ENCODE measurements around the gene CLCN4.

CLCN4 gene

DNA sequence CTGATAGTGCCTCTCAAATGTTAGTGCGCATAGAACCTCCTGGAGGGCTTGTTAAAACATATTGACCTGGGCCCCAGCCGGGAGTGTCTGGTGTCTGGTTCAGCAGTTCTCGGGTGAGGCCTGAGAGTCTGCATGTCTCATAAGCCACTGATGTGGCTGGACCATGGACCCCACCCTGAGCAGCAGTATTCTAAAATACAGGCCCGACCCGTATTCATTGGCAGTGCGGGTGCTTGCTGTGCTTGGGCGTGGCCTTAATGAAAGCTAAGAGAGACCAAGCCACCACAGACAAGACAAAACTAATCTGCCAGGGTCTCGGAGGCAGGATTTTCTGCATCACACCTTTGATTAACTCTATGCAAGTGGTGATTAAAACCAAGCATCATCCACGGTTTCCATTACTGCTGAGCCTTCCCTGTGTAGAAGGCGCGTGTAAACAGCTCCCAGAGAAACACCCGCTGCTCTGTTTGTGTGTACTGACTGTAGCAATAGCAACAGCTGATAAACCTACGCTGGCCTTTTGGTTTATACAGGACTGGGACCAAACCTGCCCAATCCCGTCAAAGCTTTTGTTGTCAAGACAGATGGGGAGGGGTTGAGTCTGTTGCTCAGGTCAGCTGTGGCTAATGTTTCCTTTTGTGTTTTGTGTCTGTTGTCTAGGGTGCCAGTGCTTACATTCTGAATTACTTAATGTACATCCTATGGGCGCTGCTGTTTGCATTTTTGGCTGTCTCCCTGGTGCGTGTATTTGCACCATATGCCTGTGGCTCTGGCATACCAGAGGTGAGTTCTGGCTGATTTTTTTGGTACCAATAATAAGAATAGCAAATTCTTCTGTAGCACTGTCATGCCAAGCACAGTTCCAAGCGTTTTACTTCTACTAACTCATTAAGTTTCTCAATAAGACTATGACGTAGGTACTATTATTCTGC is 40.8 kb downstream of the CLCN4 start:
- no peak for DNase-seq (ENCODE audit: low read depth)

DNA sequence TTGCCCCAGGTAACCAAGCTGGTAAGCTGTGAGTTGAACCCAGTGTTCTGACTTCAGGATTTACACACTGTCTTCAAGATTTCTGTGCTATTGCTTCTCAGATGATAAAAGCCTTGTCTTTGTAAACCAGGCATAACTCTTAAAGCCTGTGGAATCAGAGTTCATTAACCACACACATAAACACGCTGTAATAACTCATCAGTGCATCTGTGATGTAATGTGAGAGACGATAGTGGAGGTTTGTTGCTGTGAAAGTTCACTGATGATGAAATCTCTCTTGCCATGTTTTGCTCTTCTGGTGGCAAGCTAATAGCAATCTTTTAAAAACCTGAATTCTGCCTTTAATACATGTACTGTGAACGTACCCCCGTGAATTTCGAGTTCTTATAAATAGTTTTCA is 41.5 kb downstream of the CLCN4 start:
- no peak for DNase-seq (ENCODE audit: low read depth)

DNA sequence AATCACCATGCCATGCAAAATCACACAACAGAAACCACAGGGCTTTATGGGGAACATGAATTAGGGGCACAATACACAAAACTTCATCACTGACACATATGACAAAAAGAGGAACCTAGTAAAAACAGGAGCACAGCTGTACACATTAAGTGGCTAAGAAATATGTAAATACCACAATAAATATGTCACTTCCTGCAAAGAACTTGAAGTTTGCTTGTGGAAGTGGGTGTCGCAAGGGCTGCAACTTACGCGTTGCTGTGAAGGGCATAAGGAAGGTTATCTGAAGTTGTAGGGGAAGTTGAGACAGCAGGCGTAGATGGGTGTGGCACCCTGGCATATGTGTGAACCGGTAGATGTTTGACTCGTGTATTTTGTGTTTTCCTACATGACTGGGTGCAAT is 42.4 kb downstream of the CLCN4 start:
- DNase-seq (ENCODE audit: low read depth), result no peak

DNA sequence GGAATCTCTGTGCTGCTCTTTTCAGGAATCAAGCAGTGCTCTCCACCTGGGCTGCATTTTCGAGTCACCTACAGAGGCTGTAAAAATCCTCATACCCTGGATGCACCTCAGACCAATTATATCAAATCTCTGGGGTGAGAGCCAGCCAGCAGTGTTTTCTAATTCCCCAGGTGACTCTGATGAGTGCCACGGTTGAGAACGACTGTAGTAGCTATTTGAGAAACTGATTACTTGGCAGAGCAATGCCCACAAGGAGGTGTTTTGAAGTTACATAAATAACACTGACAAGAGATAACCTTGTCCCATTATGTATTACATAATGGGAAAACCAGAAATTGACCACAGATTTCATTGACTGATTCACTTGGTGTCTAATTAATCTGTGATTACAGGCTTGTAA is 46.8 kb downstream of the CLCN4 start:
- DNase-seq (ENCODE audit: low read depth), result no peak

DNA sequence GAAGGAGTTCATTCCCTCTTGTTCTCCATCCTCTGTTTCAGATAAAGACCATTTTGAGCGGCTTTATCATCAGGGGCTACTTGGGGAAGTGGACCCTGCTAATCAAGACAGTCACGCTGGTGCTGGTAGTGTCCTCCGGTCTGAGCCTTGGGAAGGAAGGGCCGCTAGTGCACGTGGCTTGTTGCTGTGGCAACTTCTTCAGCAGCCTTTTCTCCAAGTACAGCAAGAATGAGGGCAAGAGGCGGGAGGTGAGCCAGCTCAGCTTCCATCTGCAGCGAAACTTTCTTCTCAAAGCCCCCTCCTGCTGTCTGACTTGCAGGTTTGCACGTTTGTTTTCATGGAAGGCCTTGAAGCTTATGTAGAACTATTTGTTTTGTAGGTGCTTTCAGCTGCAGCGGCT is 49.5 kb downstream of the CLCN4 start:
- DNase-seq (ENCODE audit: low read depth), result no peak

DNA sequence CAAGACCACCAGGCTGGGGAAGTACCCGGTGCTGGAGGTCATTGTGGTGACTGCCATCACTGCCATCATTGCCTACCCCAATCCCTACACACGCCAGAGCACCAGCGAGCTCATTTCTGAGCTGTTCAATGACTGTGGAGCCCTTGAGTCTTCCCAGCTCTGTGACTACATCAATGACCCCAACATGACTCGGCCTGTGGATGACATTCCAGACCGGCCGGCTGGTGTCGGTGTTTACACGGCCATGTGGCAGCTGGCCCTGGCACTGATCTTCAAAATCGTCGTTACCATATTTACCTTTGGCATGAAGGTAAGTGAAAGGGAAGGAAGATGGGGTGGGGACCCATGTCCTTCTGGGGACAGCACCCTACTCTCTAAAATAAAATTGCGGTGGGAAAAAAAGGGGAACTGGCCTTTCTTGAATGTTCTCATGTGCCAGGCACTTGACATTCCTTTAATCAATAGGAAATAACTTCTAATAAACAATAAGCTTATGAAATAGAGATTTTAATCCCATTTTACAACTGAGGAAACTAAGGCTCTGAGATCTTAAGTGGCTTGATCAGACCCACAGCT is 51.6 kb downstream of the CLCN4 start:
- no peak for DNase-seq (ENCODE audit: low read depth)

DNA sequence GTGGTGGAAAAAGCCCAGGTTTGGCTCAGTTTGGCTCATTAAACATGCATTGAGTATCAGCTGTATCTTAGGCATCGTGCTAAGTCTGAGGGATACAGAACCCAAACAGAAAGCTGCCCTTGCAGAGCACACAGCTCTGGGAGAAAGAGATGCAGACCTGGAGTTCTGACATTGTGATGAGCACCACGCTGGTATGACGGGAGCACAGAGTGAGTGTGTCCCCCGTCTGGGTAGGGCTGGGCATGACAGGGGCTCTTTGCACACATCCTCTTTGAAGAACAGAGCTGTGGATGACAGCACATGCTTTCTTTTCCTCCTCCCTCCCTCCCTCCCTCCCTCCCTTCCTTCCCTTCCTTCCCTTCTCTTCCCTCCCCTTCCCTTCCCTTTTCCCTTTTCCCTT is 52.2 kb downstream of the CLCN4 start:
- no peak for DNase-seq (ENCODE audit: low read depth)

DNA sequence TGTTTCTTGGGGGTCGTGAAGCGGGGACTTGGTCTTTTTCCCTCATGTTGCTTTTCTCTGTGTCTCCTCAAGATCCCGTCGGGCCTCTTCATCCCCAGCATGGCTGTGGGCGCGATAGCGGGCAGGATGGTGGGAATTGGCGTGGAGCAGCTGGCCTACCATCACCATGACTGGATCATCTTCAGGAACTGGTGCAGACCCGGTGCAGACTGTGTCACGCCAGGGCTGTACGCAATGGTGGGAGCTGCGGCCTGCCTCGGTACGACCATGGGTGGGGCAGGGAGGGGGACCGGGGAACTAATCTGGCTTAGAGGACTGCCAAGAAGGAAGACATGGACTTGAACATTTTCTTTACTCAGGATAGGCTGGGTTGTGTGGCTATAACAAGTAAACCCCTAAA is 55.6 kb downstream of the CLCN4 start:
- no peak for DNase-seq (ENCODE audit: low read depth)

DNA sequence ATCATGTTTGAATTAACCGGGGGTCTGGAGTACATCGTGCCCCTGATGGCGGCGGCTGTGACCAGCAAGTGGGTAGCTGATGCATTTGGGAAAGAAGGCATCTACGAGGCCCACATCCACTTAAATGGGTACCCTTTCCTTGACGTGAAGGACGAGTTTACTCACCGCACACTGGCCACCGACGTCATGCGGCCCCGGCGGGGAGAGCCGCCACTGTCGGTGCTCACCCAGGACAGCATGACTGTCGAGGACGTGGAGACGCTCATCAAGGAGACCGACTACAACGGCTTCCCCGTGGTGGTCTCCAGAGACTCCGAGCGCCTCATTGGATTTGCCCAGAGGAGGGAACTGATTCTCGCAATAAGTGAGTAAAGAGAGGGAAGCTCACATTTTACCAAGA is 56.9 kb downstream of the CLCN4 start:
- DNase-seq (ENCODE audit: low read depth), result no peak

DNA sequence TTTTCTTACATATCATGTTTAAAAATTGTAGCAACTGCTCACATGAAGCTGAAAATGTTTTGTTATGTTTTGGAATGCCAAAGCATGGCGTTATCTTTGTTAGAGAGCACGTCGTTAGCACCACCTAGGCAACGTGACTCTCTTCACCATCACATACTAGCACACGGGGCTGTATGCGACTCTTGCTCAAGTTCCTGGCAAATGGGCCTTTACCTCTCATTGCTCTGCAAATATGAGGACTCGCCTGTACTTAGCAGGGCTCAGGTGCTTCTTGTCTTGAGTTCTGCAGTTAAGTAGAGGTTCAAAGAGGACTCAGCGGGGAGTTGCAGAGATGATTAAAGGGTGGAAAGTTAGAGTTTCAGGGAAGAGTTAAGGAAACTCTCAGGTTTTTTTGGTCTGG is 59.4 kb downstream of the CLCN4 start:
- DNase-seq (ENCODE audit: low read depth), result no peak

DNA sequence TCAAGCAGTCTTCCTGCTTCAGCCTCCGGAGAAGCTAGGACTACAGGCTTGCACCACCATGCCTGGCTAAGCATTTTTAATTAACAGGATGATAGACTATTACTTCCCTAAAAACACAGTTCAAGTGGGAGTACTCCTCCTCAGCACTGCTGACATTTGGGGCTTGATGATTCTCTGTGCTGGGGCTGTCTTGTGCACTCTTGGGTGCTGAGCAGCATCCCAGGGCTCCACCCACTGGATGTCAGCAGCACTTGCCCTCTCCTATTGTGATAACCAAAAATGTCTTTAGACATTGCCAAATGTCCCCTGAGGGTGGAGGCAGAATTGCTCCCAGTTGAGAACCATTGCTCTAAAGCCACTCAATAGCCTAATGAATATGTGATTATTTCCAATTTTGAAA is 60.4 kb downstream of the CLCN4 start:
- no peak for DNase-seq (ENCODE audit: low read depth)

DNA sequence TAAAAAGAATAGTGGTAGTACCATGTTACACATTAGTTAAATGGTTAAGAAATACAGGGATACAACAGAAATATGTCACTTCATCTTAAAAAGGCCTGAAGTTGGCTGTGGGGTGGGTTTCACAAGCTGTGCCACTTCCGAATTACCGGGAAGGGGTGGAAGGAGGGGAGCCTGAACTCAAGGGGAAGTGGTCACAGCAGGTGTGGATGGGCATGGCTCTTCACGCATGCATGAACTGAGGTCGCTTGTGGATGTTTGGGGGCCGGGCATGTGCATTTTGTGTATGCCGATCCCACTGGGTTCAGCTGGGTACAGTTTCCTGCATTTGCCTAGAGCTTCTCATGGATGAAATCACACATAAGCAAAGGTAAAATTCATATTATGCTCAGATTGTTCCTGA is 64.9 kb downstream of the CLCN4 start:
- DNase-seq (ENCODE audit: low read depth), result no peak

DNA sequence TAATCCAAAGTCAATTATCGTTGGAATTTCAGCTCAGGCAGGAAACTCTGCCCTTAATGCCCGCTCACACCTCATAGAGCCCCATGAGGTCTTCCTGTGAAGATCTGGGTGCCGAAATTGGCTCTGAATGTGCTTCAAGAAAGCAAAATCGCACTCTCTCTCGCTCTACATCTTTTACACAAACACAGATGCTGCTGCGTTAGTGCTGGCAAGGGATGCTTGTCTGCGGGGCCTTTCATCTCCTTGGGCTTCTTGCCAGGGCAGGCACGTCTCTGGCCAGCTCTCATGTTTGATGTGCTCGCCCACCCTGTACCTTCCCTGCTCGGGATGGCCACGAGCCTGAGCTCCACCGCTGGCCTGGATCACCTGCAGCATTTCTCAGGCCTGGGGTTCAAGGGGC is 66.5 kb downstream of the CLCN4 start:
- DNase-seq (ENCODE audit: low read depth), result no peak

DNA sequence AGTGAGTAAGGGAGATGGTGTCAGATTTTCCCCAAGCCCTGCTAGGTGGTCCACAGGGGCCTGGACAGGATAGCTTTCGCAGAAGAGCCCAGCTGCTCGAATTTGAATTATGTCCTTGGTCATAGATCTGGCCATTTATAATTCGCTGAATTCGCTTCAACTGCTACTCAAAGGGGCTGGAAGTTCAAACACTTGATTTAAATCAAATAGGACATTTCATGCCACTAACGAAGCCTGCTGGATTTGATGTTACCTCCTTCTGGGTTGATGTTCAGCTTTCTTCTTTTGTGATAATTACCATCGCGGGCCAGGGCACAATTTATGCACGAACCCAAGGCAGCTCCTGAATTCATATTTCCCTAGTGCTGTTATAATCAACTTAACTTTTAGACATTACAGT is 67.0 kb downstream of the CLCN4 start:
- DNase-seq (ENCODE audit: low read depth), result no peak

DNA sequence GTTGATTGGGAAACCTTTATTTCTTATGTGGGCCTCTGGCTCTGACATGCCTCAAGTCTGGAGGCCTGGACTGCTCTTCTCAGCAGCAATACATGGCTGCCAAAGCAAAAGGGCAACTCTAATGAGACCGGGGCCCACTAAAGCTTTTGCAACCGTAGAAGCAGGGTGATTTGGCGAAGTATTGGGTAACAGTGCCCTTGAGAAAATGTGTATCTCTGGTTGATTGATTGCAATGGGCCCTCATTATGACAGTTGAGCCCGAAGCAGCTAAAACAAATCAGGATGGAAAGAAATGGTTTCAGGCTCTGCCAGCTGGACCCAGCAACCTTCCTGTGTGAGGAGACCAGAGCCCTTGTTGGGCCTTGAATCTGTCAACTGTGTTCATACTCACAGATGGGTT is 73.4 kb downstream of the CLCN4 start:
- no peak for DNase-seq (ENCODE audit: low read depth)

DNA sequence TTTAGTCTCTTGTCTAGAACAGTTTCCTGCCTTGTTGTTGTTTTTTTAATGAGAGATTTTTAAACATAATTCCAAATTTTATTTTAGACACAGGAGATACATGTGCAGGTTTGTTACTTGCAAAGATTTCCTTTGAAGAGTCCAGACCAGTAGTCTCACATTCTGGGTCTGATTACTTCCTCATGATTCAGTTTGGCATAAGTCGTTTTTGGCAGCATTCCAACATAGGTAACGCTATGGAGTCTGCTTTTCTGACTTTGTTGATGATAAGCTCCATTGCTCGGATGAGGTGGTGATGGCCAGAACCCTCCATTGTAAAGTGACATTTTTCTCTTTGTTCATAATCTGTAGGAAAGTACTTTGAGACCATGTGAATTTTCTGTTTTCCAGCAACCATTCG is 74.7 kb downstream of the CLCN4 start:
- no peak for DNase-seq (ENCODE audit: low read depth)

DNA sequence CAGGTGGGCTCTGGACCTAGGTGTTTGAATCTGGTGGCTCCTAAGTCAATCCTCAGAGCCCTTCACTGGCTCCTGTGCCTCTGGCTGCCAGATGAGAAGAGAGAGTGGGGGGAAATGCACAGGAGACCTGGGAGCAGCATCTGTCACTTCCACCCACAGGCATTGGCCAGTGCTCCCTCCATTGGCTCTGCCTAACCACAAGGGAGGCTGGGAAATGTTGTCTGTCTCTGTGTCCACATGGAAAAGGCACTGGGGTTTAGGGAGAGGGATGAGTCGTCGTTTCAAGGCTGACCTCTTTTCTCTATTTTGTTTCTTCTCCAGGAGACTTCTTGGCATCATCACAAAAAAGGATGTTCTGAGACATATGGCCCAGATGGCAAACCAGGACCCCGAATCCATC is 76.4 kb downstream of the CLCN4 start:
- no peak for DNase-seq (ENCODE audit: low read depth)

DNA sequence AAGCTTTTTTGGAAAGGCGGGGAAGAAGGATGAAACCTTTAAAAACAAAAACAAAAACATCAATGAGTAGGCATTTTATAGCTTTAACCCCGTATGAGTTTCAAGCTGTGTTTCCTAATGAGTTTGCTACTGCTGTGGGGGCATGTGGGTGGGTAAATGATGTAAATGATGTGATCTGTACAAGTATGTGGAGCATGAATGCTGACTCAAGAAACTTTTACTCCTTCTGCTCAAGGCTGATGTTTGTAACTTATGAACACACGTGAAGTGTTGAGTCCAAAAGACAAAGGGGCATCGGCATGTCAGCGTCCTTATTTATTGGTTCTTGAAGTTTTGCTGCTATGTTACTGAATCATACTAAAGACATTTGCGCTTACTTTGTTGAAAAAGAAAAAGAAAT is 76.9 kb downstream of the CLCN4 start:
- DNase-seq (ENCODE audit: low read depth), result no peak

DNA sequence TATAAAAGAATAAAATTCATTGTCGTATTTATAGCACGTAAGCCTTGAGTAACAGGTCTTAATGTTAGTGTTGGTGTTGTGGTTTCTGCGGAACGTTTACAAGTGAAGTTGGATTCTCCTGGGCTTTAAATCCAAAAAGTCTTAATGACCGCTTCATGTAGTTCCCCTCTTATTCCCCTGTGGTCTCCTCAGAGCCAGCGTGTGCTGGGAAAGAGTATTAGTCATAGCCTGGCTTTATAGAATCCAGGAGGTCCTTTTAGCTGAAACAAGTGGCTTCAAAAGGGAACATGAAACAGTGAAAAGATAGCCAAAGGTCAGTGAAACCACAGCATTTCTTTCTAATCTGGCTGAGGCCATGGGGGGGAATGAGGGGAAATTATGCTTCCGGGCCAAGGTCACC is 79.1 kb downstream of the CLCN4 start:
- DNase-seq (ENCODE audit: low read depth), result no peak

DNA sequence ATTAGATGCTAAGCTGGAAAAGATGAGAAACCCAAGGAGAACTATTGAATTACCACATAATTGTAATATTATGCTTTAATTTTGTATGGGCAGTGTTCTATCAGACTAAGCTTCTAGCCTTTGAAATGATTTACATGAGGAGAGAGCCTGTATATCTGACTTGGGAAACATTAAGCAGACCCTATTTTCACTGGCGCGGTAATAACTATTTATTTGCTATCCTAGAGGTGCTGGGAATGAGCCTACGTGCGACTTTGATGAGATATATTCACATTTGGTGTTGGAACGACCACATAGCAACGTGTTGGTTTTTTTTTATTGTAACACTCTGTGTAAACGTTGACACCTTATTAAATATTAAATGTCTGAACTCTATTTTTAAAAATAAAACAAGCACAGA is 80.5 kb downstream of the CLCN4 start:
- no peak for DNase-seq (ENCODE audit: low read depth)

DNA sequence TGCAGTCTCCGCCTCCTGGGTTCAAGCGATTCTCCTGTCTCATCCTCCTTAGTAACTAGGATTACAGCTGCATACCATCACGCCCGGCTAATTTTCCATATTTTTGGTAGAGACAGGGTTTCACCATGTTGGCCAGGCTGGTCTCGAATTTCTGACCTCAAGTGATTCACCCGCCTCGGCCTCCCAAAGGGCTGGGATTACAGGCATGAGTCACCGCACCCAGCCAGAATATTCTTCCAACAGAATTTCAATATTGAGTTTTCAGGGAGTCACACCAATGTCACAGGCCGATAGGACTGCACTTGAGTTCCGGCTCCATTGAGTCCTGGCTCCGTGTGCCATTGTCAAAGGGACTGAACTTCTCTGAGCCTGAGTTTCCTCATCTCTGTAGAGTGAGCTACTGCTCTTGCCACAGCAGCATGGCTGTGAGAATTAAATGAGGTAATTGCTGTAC is 82.9 kb downstream of the CLCN4 start:
- no peak for DNase-seq (ENCODE audit: low read depth)

DNA sequence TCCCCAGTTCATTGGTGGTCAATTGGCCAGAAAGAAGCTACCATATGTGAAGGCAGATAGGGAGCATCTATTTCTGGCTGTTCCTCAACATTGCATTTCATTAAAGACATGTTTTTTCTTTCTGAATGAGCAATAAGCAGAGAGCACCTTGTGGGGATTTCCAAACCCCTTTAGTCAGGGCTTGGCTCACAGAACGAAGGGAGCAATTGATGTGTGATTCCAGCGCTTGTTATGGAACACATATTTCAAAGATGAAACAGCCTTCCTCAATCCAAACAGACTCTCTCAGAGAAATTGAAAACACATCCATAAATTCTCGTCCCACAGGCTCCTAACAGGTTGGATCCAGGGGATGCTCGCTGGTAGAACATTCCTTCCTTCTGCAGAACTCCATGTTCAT is 84.1 kb downstream of the CLCN4 start:
- DNase-seq (ENCODE audit: low read depth), result no peak

DNA sequence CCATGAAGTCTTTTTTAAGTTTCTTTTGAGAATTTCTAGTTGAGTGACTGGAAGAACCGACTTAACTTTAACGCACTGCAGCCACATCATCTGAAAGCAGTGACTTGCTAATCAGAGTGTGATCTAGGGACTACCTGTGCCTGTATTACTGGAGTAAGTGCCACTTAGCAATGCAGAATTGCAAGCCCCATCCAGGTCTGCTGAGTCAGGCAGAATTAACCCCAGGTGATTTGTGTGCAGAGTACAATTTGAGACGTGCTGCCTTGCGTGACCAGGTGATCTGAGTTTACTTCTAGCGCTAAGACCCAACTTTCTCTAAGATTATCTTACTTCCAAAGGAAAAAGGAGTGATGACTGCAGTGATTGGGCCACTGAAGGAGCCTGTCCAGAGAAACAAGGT is 85.3 kb downstream of the CLCN4 start:
- no peak for DNase-seq (ENCODE audit: low read depth)

DNA sequence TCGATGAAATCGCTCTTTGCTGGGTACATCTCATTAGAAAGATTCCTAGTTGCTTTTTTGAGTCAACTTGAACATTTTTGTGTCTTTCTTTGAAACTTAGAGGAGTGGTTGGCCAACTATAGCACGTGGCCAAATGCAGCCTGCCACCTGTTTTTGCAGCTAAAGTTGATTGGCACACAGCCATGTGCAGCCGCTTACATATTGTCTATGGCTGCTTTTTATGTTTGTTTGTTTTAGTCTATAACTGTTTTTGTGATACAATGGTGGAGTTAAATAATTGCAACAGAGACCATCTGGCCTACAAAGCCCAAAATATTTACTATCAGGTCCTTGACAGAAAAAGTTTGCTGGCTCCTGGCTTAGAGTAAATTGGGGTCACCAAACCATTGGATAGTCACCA is 86.3 kb downstream of the CLCN4 start:
- DNase-seq (ENCODE audit: low read depth), result no peak

All from activated T-cell treated with anti-CD3 and anti-CD28 coated beads for 1 hour (primary cell).